Activated B cell treated with CpG ODN at 0.5 μM for 24 hours (primary cell): ENCODE data around the gene HOXA10. TPM values are rescaled to one million over a fixed set of nuclear protein-coding genes. Genes with fewer than 3 reads are reported as not detected.

ENCODE experiments used
- ATAC-seq: fragments of 200-7000 bp; cut with Tn5 transposase; one replicate; pipeline ENCODE4 v1.10.0; 2021; ENCODE audit warnings: low read depth, mild to moderate bottlenecking, moderate library complexity
- CTCF ChIA-PET: fragments of 350-600 bp; sonication (Branson Sonifier 250); formaldehyde crosslinking; loops from one replicate; lab custom pipeline; 2021; ENCODE audit warnings: antibody characterized with exemption; lab: Charles Lee
- POLR2A ChIA-PET: fragments of 350-600 bp; sonication (Branson Sonifier 250); formaldehyde crosslinking; loops from one replicate; lab custom pipeline; 2021; ENCODE audit warnings: antibody characterized with exemption; lab: Charles Lee
- DNase-seq: peaks from one replicate; pipeline ENCODE4 v3.0.0; 2022
- H3K27ac Mint-ChIP-seq: one replicate; pipeline ENCODE4 v1.8.0; 2020; ENCODE audit warnings: mixed read lengths
- H3K27me3 Mint-ChIP-seq: one replicate; pipeline ENCODE4 v1.8.0; 2021; ENCODE audit warnings: mixed read lengths
- H3K36me3 Mint-ChIP-seq: one replicate; pipeline ENCODE4 v1.8.0; 2021; ENCODE audit warnings: low read depth, mixed read lengths
- H3K4me1 Mint-ChIP-seq: one replicate; pipeline ENCODE4 v1.8.0; 2021; ENCODE audit warnings: mixed read lengths
- H3K4me3 Mint-ChIP-seq: one replicate; pipeline ENCODE4 v1.8.0; 2020; ENCODE audit warnings: mild to moderate bottlenecking, mixed read lengths
- H3K9me3 Mint-ChIP-seq: one replicate; pipeline ENCODE4 v1.8.0; 2020; ENCODE audit warnings: mixed read lengths
- intact Hi-C: fragments of 100-400 bp; cut with micrococcal nuclease; formaldehyde crosslinking; loops from one replicate; pipeline ENCODE4 v1.15.1; 2024
- total RNA-seq: library from RNA; stranded (reverse); gene quantifications from 2 replicates; pipeline ENCODE4 v1.2.3, GENCODE V29; 2022
- TF ChIP-seq, protein P1 (sequence below): fragments of 200-600 bp; IDR thresholded peaks from one replicate; pipeline ENCODE4 v1.8.0; 2022; ENCODE audit warnings: antibody characterized with exemption, mild to moderate bottlenecking

HOXA10 gene
- total RNA-seq, 1 donor from 2014 or later = 0.24 TPM

GRCh38 chr7:27131390-27131819, 42.7 kb downstream of the HOXA10 start:
- CTCF ChIA-PET = no interaction called here
- POLR2A ChIA-PET = interaction anchor here (0.7 to 2.2 kb wide), 4 partner anchors 34 to 784 kb away, joined by 3 to 16 read pairs (median 7); partner anchors contain the start of gene SKAP2
- DNase-seq = no peak
- H3K4me3 Mint-ChIP-seq = peak overlapping the region; percentile 76
- H3K9me3 Mint-ChIP-seq = no peaks in the 10 kb centered on the region
- intact Hi-C loops = loop anchor here (2.0 kb wide), 2 partner anchors 19 to 35 kb away; no protein-coding TSS in a partner anchor
- H3K4me1 Mint-ChIP-seq = peaks cover 2% of the 10 kb centered on the region
- ATAC-seq = no peak
- H3K27ac Mint-ChIP-seq = no peak overlapping the region
- H3K36me3 Mint-ChIP-seq = no peaks in the 10 kb centered on the region
- peaks cover 43% of the 10 kb centered on the region for H3K27me3 Mint-ChIP-seq
- TF ChIP-seq, protein P1, sequence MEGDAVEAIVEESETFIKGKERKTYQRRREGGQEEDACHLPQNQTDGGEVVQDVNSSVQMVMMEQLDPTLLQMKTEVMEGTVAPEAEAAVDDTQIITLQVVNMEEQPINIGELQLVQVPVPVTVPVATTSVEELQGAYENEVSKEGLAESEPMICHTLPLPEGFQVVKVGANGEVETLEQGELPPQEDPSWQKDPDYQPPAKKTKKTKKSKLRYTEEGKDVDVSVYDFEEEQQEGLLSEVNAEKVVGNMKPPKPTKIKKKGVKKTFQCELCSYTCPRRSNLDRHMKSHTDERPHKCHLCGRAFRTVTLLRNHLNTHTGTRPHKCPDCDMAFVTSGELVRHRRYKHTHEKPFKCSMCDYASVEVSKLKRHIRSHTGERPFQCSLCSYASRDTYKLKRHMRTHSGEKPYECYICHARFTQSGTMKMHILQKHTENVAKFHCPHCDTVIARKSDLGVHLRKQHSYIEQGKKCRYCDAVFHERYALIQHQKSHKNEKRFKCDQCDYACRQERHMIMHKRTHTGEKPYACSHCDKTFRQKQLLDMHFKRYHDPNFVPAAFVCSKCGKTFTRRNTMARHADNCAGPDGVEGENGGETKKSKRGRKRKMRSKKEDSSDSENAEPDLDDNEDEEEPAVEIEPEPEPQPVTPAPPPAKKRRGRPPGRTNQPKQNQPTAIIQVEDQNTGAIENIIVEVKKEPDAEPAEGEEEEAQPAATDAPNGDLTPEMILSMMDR = no peak

GRCh38 chr7:27130540-27131389, 43.4 kb downstream of the HOXA10 start, which contains the start of gene HOXA4:
TSS of gene HOXA4 (minus strand) at chr7:27130757. CDS start at chr7:27130733, 24 bp downstream.
- H3K27ac Mint-ChIP-seq = no peak within 1 kb of the TSS
- H3K9me3 Mint-ChIP-seq = no peaks in the 10 kb centered on the region

GRCh38 chr7:27129729-27130539, 44.2 kb downstream of the HOXA10 start:
- ChIA-PET POLR2A (interaction anchor here (2.0 to 2.2 kb wide), 2 partner anchors 33 to 266 kb away, joined by 10 to 16 read pairs; partner anchors contain the start of gene SKAP2), CTCF (no interaction called here)
- no peaks in the 10 kb centered on the region for H3K36me3 Mint-ChIP-seq
- peaks cover 2% of the 10 kb centered on the region for H3K4me1 Mint-ChIP-seq
- H3K4me3 Mint-ChIP-seq = no peak overlapping the region
- intact Hi-C loops = loop anchor here (1.0 to 2.0 kb wide), 3 partner anchors 21 to 266 kb away; partner anchors contain the start of gene SKAP2
- H3K9me3 Mint-ChIP-seq = no peaks in the 10 kb centered on the region
- TF ChIP-seq, protein P1 = no peak
- H3K27ac Mint-ChIP-seq = no peak overlapping the region
- ATAC-seq (peak; percentile 29), DNase-seq (no peak)
- H3K27me3 Mint-ChIP-seq = peaks cover 44% of the 10 kb centered on the region

More at GRCh38 chr7:27130540-27131389, 43.4 kb downstream of the HOXA10 start, which contains the start of gene HOXA4:
- POLR2A ChIA-PET = interaction anchor here (0.7 to 2.2 kb wide), 3 partner anchors 34 to 785 kb away, joined by 4 to 16 read pairs (median 10); partner anchors contain the start of gene SKAP2
- H3K4me1 Mint-ChIP-seq = peaks cover 2% of the 10 kb centered on the region
- DNase-seq (peak; percentile 70), ATAC-seq (peak; percentile 96)
- H3K36me3 Mint-ChIP-seq = no peaks in the 10 kb centered on the region
- TF ChIP-seq, protein P1 = no peak
- H3K27me3 Mint-ChIP-seq = peaks cover 40% of the 10 kb centered on the region
- CTCF ChIA-PET = no interaction called here
- intact Hi-C loops = loop anchor here (1.0 to 2.0 kb wide), 3 partner anchors 20 to 266 kb away; partner anchors contain the start of gene SKAP2
- H3K4me3 Mint-ChIP-seq = peak within 1 kb of the TSS; percentile 76

DNA sequence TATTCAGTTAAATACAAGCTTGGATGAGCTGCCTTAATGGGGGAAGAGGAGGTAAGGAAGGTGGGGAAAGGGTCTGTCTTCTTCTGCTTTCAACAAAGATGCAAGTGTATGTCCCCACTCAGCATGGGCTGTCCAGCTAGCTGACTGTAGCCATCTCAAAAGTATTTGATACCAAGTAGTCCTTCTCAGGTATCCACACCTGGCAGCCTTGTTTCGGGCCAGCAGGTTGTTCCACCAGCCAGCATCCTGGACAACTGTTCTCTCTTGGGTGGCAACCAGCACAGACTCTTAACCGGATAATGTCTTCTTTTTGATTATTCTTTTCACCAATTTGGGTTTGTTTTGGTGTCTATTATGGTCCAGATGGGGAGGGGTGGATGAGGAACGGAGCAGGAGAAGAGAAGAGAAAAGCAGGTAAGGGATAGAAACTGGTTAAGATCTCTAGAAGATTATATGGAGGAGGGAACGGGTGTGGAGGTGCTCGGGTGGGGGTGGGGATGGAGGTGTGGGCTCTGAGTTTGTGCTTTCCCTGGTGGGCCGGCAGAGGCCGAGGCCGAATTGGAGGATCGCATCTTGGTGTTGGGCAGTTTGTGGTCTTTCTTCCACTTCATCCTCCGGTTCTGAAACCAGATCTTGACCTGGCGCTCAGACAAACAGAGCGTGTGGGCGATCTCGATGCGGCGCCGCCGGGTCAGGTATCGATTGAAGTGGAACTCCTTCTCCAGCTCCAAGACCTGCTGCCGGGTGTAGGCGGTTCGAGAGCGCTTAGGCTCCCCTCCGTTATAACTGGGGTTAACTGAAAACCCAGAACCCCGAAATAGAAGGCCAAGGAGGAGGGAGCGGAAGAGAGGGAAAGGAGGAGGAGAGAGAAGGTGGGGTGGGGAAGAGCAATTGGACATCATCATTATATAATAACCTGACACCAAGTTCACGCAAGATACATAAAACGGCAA, 45.1 kb downstream of the HOXA10 start:
- Mint-ChIP-seq H3K9me3 (no peaks in the 10 kb centered on the region), H3K4me1 (no peaks in the 10 kb centered on the region), H3K27me3 (peaks cover 43% of the 10 kb centered on the region), H3K36me3 (no peaks in the 10 kb centered on the region), H3K4me3 (peak overlapping the region; percentile 4), H3K27ac (no peak overlapping the region)
- intact Hi-C loops = no loop called here
- ATAC-seq (no peak), DNase-seq (no peak)
- POLR2A ChIA-PET = no interaction called here
- CTCF ChIA-PET = no interaction called here
- TF ChIP-seq, protein P1 = no peak
